HEK293 (cell line): ENCODE results near the gene SIRT7.

Experiments
- ELK4 ChIP-seq: IDR thresholded peaks from 2 replicates; pipeline ENCODE4 v1.6.1; 2011; ENCODE audit warnings: mild to moderate bottlenecking, low read depth, low read length, borderline replicate concordance
- HOXA7 ChIP-seq: sonication (generic); formaldehyde crosslinking; IDR thresholded peaks from 2 replicates; pipeline ENCODE4 v1.8.1; 2022; ENCODE audit warnings: missing genetic modification reagents, borderline replicate concordance
- HOXD13 ChIP-seq: sonication (generic); formaldehyde crosslinking; IDR thresholded peaks from 2 replicates; pipeline ENCODE4 v1.8.0; 2022; ENCODE audit warnings: missing genetic modification reagents, borderline replicate concordance
- KLF1 ChIP-seq: fragments of 450-650 bp; formaldehyde crosslinking; IDR thresholded peaks from 2 replicates; pipeline ENCODE4 v1.5.1; 2016; ENCODE audit warnings: missing biosample characterization, missing genetic modification characterization
- OSR2 ChIP-seq: fragments of 450-650 bp; formaldehyde crosslinking; IDR thresholded peaks from 2 replicates; pipeline ENCODE4 v1.5.1; 2016; ENCODE audit warnings: missing biosample characterization, missing genetic modification characterization
- PRDM1 ChIP-seq: fragments of 450-650 bp; formaldehyde crosslinking; IDR thresholded peaks from 2 replicates; pipeline ENCODE4; 2016; ENCODE audit warnings: missing biosample characterization, missing genetic modification characterization
- SCRT1 ChIP-seq: fragments of 450-650 bp; formaldehyde crosslinking; IDR thresholded peaks from 2 replicates; pipeline ENCODE4 v1.5.1; 2016; ENCODE audit warnings: missing biosample characterization, missing genetic modification characterization, borderline replicate concordance
- SETDB1 ChIP-seq: IDR thresholded peaks from one replicate; pipeline ENCODE4 v1.6.1; 2017; ENCODE audit warnings: mild to moderate bottlenecking, low read length, moderate library complexity, mixed read lengths; ENCODE audit not compliant: insufficient read length
- ZBTB20 ChIP-seq: fragments of 450-650 bp; formaldehyde crosslinking; IDR thresholded peaks from 2 replicates; pipeline ENCODE4 v1.5.1; 2016; ENCODE audit warnings: missing biosample characterization, missing genetic modification characterization
- ZNF114 ChIP-seq: fragments of 450-650 bp; formaldehyde crosslinking; IDR thresholded peaks from 2 replicates; pipeline ENCODE4 v1.5.0; 2017; ENCODE audit warnings: missing biosample characterization, missing genetic modification characterization
- ZNF138 ChIP-seq: fragments of 450-650 bp; formaldehyde crosslinking; IDR thresholded peaks from 2 replicates; pipeline ENCODE4 v1.5.1; 2016; ENCODE audit warnings: missing biosample characterization, missing genetic modification characterization, borderline replicate concordance
- ZNF221 ChIP-seq: fragments of 450-650 bp; formaldehyde crosslinking; IDR thresholded peaks from 2 replicates; pipeline ENCODE4 v1.5.1; 2017; ENCODE audit warnings: missing biosample characterization, missing genetic modification characterization, borderline replicate concordance
- ZNF292 ChIP-seq: fragments of 450-650 bp; formaldehyde crosslinking; IDR thresholded peaks from 2 replicates; pipeline ENCODE4 v1.5.1; 2016; ENCODE audit warnings: low read depth, missing biosample characterization, missing genetic modification characterization, borderline replicate concordance
- ZNF426 ChIP-seq: fragments of 450-650 bp; formaldehyde crosslinking; IDR thresholded peaks from 2 replicates; pipeline ENCODE4 v1.5.1; 2017; ENCODE audit warnings: missing biosample characterization, missing genetic modification characterization, mild to moderate bottlenecking, inconsistent platforms, moderate library complexity
- ZNF449 ChIP-seq: fragments of 450-650 bp; formaldehyde crosslinking; IDR thresholded peaks from 2 replicates; pipeline ENCODE4 v1.5.1; 2017; ENCODE audit warnings: missing biosample characterization, mild to moderate bottlenecking, missing genetic modification characterization, moderate library complexity
- ZNF473 ChIP-seq: fragments of 450-650 bp; formaldehyde crosslinking; IDR thresholded peaks from 2 replicates; pipeline ENCODE4 v1.5.1; 2017; ENCODE audit warnings: missing biosample characterization, missing genetic modification characterization
- ZNF549 ChIP-seq: fragments of 450-650 bp; IDR thresholded peaks from 2 replicates; pipeline ENCODE4 v1.5.1; 2018; ENCODE audit warnings: missing biosample characterization, missing genetic modification characterization, mild to moderate bottlenecking, inconsistent platforms, moderate library complexity
- ZNF621 ChIP-seq: fragments of 450-650 bp; formaldehyde crosslinking; IDR thresholded peaks from 2 replicates; pipeline ENCODE4 v1.5.1; 2017; ENCODE audit warnings: missing biosample characterization, missing genetic modification characterization
- ZNF629 ChIP-seq: fragments of 450-650 bp; formaldehyde crosslinking; IDR thresholded peaks from 2 replicates; pipeline ENCODE4 v1.5.1; 2017; ENCODE audit warnings: missing biosample characterization, missing genetic modification characterization
- ZNF639 ChIP-seq: fragments of 450-650 bp; formaldehyde crosslinking; IDR thresholded peaks from 2 replicates; pipeline ENCODE4 v1.5.1; 2016; ENCODE audit warnings: missing biosample characterization, missing genetic modification characterization
- ZNF776 ChIP-seq: fragments of 450-650 bp; formaldehyde crosslinking; IDR thresholded peaks from 2 replicates; pipeline ENCODE4 v1.5.0; 2017; ENCODE audit warnings: missing biosample characterization, missing genetic modification characterization, borderline replicate concordance
- ZNF785 ChIP-seq: fragments of 450-650 bp; formaldehyde crosslinking; IDR thresholded peaks from 2 replicates; pipeline ENCODE4 v1.5.1; 2016; ENCODE audit warnings: missing biosample characterization, missing genetic modification characterization
- ZNF791 ChIP-seq: fragments of 450-650 bp; formaldehyde crosslinking; IDR thresholded peaks from 2 replicates; pipeline ENCODE4 v1.5.1; 2016; ENCODE audit warnings: missing biosample characterization, missing genetic modification characterization
- TF ChIP-seq, protein P1 (sequence below): fragments of 450-650 bp; formaldehyde crosslinking; conservative IDR thresholded peaks from 2 replicates; pipeline ENCODE4 v1.5.1; 2016; ENCODE audit warnings: low read depth, missing biosample characterization, missing genetic modification characterization
- TF ChIP-seq, protein P2 (sequence below): fragments of 450-650 bp; formaldehyde crosslinking; IDR thresholded peaks from 2 replicates; pipeline ENCODE4 v1.5.1; 2016; ENCODE audit warnings: missing biosample characterization, missing genetic modification characterization, borderline replicate concordance

SIRT7 gene

GRCh38 chr17:81926451-81927151 lies 8.6 kb upstream of the SIRT7 start (continued):
- TF ChIP-seq ZNF785 (tag by site-specific recombination) (no peak), KLF1 (tag by site-specific recombination) (peak; percentile 54), ZNF639 (tag by site-specific recombination) (peak; percentile 75), ZNF629 (peak; percentile 94), PRDM1 (tag by site-specific recombination) (no peak), HOXA7 (CRISPR knock-in tag) (no peak), HOXD13 (CRISPR knock-in tag) (no peak), ZNF221 (tag by site-specific recombination) (no peak), ZNF776 (tag by site-specific recombination) (no peak), ZNF114 (tag by site-specific recombination) (no peak), ZNF449 (tag by site-specific recombination) (no peak), ZNF621 (no peak), ZNF473 (tag by site-specific recombination) (no peak), SCRT1 (tag by site-specific recombination) (no peak), ZNF549 (tag by site-specific recombination) (no peak), ZNF292 (no peak), ZNF791 (tag by site-specific recombination) (no peak), ELK4 (no peak), ZBTB20 (tag by site-specific recombination) (peak; percentile 44), ZNF426 (tag by site-specific recombination) (no peak), SETDB1 (no peak), ZNF138 (tag by site-specific recombination) (no peak), OSR2 (tag by site-specific recombination) (no peak)
- TF ChIP-seq, protein P1, sequence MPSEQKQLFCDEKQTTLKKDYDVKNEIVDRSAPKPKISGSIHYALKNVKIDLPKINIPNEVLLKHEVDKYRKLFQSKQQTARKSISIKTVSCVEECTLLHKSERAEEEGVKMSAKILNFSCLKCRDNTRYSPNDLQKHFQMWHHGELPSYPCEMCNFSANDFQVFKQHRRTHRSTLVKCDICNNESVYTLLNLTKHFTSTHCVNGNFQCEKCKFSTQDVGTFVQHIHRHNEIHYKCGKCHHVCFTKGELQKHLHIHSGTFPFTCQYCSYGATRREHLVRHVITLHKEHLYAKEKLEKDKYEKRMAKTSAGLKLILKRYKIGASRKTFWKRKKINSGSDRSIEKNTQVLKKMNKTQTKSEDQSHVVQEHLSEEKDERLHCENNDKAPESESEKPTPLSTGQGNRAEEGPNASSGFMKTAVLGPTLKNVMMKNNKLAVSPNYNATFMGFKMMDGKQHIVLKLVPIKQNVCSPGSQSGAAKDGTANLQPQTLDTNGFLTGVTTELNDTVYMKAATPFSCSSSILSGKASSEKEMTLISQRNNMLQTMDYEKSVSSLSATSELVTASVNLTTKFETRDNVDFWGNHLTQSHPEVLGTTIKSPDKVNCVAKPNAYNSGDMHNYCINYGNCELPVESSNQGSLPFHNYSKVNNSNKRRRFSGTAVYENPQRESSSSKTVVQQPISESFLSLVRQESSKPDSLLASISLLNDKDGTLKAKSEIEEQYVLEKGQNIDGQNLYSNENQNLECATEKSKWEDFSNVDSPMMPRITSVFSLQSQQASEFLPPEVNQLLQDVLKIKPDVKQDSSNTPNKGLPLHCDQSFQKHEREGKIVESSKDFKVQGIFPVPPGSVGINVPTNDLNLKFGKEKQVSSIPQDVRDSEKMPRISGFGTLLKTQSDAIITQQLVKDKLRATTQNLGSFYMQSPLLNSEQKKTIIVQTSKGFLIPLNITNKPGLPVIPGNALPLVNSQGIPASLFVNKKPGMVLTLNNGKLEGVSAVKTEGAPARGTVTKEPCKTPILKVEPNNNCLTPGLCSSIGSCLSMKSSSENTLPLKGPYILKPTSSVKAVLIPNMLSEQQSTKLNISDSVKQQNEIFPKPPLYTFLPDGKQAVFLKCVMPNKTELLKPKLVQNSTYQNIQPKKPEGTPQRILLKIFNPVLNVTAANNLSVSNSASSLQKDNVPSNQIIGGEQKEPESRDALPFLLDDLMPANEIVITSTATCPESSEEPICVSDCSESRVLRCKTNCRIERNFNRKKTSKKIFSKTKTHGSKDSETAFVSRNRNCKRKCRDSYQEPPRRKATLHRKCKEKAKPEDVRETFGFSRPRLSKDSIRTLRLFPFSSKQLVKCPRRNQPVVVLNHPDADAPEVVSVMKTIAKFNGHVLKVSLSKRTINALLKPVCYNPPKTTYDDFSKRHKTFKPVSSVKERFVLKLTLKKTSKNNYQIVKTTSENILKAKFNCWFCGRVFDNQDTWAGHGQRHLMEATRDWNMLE (tag by site-specific recombination): no peak; the same call in 1 of the 2 replicates
- TF ChIP-seq, protein P2, sequence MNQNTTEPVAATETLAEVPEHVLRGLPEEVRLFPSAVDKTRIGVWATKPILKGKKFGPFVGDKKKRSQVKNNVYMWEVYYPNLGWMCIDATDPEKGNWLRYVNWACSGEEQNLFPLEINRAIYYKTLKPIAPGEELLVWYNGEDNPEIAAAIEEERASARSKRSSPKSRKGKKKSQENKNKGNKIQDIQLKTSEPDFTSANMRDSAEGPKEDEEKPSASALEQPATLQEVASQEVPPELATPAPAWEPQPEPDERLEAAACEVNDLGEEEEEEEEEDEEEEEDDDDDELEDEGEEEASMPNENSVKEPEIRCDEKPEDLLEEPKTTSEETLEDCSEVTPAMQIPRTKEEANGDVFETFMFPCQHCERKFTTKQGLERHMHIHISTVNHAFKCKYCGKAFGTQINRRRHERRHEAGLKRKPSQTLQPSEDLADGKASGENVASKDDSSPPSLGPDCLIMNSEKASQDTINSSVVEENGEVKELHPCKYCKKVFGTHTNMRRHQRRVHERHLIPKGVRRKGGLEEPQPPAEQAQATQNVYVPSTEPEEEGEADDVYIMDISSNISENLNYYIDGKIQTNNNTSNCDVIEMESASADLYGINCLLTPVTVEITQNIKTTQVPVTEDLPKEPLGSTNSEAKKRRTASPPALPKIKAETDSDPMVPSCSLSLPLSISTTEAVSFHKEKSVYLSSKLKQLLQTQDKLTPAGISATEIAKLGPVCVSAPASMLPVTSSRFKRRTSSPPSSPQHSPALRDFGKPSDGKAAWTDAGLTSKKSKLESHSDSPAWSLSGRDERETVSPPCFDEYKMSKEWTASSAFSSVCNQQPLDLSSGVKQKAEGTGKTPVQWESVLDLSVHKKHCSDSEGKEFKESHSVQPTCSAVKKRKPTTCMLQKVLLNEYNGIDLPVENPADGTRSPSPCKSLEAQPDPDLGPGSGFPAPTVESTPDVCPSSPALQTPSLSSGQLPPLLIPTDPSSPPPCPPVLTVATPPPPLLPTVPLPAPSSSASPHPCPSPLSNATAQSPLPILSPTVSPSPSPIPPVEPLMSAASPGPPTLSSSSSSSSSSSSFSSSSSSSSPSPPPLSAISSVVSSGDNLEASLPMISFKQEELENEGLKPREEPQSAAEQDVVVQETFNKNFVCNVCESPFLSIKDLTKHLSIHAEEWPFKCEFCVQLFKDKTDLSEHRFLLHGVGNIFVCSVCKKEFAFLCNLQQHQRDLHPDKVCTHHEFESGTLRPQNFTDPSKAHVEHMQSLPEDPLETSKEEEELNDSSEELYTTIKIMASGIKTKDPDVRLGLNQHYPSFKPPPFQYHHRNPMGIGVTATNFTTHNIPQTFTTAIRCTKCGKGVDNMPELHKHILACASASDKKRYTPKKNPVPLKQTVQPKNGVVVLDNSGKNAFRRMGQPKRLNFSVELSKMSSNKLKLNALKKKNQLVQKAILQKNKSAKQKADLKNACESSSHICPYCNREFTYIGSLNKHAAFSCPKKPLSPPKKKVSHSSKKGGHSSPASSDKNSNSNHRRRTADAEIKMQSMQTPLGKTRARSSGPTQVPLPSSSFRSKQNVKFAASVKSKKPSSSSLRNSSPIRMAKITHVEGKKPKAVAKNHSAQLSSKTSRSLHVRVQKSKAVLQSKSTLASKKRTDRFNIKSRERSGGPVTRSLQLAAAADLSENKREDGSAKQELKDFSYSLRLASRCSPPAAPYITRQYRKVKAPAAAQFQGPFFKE: no peak
